Limb (tissue), 2 donors: Measurements from ENCODE around the gene SLC25A43.
A peak's percentile ranks its signal among the peaks of the same experiment; 100 is the strongest.

Source experiments
- DNase-seq, 2 donors: peaks; one replicate each; pipeline ENCODE4 v3.0.0-alpha.2; 2016; ENCODE audit errors: extremely low spot score in 2 of 2

SLC25A43 gene

DNA sequence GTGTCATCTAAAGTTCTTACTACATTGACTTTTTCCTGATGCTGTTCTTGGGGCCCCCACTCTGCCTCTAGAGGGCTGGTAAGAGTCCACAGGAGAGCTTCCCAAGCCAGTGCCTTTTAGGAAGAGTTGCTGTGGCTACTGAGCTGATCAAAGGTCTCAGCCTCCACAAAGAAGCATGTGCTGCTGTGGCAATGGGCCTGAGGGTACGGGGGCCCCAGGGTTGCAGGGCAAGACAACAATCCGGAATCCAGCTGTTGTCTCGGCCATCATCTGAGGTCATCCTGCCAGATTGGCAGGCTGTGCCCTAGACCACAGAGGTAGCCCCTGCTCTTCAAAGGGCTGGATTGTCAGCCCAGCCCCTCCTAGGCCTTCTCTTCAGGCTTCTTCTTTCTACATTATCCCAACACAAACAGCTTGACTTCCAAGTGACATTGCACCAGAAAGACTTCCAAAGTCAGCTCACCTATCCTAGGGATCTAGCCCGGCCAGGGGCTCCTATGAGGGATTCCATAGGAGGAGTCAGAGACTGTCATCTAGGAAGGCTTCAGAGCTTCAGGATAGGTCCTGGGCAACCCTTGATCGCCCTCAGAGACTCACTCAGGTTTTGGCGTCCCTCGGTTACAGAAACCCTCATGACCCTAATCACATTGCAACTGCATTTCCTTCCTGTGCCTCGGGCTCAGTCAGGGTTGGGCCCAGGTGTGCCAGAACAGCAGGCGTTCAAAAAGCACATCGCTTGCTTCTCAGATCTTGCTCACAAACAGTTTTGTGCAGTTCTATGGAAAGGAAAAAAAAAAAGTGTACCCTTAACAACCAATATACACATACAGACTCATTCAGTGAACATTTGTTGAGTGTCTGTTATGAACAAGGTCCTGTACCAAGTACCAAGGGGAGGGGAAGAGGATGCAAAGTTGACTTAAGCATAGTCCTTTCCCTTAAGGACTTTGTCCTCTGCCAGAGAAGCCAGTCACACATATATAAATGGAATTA, 96.9 kb downstream of the SLC25A43 start:
- DNase-seq, result no peak

DNA sequence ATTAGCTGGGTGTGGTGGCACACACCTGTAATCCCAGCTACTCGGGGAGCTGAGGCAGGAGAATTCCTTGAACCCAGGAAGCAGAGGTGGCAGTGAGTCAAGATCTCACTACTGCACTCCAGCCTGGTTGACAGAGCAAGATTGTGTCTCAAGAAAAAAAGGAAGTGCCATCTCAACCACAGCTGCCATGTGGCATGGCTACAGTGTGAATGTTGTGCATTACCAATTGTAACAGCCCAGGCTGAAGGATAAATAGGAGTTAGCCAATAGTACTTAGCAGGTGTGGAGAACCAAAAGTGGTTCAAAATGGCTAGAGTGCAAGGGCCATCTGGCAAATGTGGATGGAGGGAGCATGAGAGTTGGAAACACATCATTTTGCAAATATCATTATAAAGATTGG, 98.0 kb downstream of the SLC25A43 start:
- no peak for DNase-seq

DNA sequence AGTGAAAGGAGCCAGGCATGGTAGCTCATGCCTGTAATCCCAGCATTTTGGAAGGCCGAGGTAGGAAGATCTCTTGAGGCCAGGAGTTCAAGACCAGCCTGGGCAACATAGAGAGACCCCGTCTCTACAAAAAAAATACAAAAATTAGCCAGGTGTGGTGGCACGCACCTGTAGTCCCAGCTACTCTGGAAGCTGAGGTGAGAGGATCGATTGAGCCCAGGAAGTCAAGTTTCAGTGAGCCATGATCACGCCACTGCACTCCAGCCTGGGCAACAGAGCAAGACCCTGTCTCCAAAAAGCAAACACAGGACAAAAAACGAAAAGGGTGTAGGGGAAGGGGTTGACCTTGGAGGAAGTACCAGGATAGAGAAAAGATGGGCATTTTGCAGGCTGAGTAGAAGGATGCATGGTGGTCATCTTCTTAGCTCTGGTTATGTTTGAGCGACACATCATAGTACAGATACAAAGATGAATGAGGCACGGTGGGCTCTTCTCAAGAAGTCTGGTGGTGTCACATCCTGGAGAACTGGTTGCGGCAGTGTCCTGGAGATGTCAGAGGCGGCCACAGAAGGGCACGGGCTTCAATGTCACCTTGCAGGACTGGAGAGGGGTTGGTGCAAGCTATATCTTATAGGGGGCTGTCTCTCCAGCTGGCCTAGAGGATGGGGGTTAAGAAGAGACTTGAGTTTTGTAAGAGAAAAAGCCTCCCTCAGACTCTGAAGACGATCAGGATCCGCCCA, 101.1 kb downstream of the SLC25A43 start:
- no peak for DNase-seq

DNA sequence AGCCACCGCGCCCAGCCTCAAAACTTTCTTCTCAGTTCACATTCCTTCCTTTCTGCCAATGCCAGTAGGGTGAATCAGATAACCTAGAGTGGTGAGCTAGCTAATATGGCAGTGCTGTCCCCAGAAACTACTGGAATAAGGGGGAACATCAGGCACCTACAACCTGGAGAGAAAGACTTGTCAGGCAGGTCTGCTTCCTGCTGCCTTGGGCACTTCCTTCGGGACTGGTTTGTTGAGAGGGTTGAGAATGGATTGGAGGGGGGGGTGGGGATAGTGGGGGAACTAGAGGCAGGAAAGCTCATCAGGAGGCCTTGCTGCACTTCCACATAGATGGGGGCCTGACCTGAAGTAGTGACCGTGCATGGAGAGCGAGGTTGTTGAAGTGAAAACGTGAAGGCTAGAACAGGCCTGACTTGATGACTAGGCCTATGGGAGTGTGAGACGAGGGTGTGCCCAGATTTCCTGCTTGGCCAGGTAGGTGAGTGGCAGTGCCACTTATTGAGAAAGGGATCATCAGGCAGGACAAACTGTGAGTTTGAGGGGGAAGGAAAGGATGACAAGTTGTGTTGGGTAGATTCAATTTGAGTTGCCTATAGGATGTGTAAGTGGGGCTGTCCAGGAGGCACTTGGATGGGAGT, 102.5 kb downstream of the SLC25A43 start:
- DNase-seq, result no peak

DNA sequence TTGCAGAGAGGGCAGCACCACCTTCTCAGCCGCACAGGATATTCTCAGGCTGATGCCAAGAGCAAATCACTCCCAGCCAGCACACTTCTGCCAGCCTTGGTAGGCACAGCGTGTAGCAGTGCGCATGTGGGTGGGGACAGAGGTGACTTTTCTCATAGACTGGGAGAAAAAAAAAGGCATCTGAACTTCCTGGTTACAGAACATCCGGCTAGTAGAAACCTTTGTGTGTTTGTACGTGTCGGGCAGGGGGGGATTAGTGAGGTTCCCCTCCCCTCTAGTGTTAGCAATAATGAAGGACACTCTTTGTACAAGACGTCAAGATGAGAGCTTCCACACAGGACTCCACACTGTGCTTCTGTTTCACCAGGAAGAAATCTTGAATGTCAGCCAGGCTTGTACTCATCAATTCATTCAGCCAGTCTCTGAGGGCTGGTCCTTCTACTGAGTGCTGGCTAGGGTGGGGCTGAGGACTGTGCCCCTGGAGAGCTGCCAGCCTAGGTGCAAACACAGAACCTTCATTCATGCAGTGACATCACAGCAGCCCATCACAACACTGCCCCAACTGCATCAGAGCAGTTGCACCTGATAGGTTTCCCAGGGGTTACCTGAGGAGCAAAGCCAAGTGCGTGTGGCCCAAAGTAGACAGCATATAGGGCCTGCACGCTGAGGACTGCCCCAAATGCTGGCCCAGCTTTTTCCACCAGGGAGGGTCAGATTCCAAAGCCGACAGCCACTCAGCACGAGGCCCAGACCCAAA, 103.8 kb downstream of the SLC25A43 start:
- peak in 1 of 2 donors; percentile 2 for DNase-seq

DNA sequence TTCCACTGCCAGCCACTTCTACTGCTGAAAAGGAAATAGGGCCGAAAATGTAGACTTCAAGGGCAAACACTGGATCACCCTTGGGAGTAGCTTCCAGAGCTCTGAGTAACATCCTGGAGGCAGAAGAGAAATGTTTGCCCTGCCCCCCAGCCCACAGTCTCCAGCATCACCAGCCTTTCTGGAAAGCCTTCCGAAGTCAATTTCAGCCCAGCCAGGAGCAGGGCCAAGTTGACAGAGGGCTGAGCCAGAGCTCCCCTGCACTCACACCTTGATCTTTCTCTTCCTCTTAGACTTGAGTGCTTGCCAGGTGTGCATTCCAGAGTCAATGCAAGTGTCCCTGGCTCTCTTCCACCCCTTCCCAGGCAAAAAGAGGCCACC, 104.3 kb downstream of the SLC25A43 start:
- DNase-seq, result no peak
